GM21526 (cell line): ENCODE results near the gene SLC30A7.

Source experiments
- ATAC-seq: cut with Tn5 transposase; IDR thresholded peaks from one replicate; pipeline ENCODE4 v1.9.1; 2021; ENCODE audit warnings: moderate library complexity; ENCODE audit not compliant: unreplicated experiment, low FRiP score

Gene SLC30A7

GRCh38 chr1:100968621-100969020 lies 72.7 kb downstream of the SLC30A7 start:
- ATAC-seq = no peak

GRCh38 chr1:100969327-100969726 lies 73.4 kb downstream of the SLC30A7 start:
- ATAC-seq = no peak

DNA sequence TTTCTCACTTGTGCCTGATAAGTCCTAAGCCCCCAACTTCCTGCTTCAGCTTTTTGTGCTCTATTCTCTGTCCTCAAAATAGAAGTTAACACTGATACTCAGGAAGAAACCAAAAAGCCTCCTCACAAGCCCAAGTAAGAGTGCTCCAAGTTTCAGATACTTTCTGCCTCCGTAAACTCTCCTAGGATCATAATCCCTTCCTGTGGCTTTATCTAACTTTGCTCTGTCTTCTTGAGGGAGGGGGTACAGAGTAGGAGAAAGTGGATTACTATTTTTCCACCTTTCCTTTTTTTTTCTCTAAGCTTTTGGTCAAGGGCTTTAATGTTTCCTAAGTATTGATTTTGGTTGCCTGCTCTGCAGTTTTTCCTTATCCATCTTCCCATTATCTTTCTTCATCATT lies 75.1 kb downstream of the SLC30A7 start:
- ATAC-seq = no peak

DNA sequence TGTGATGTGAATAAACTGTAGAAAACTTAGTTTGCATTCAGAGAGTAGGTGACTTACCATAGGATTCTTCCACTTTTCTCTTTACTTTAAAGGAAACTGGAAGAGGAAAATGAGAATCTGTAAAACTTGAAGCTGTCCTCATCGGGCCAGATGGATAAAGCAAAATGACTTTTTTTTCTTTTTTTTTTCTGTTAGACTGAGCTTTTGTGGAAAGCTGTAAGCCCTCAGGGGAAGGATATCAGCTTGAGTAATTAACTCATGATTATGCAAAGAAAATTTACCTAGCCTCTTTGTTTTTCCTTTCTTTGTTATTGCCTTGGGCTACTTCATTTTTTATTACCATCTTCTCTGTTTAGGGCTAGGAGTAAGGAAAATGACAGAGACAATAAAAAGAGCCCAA lies 76.3 kb downstream of the SLC30A7 start:
- ATAC-seq = no peak

- no peak for ATAC-seq
These were observed 81.0 kb downstream of the SLC30A7 start for GRCh38 chr1:100976936-100977335.

- ATAC-seq = no peak
These were observed 83.7 kb downstream of the SLC30A7 start for GRCh38 chr1:100979631-100980030.

GRCh38 chr1:100982793-100983192 lies 86.9 kb downstream of the SLC30A7 start:
- no peak for ATAC-seq

GRCh38 chr1:100988121-100988520 lies 92.2 kb downstream of the SLC30A7 start:
- ATAC-seq = no peak

DNA sequence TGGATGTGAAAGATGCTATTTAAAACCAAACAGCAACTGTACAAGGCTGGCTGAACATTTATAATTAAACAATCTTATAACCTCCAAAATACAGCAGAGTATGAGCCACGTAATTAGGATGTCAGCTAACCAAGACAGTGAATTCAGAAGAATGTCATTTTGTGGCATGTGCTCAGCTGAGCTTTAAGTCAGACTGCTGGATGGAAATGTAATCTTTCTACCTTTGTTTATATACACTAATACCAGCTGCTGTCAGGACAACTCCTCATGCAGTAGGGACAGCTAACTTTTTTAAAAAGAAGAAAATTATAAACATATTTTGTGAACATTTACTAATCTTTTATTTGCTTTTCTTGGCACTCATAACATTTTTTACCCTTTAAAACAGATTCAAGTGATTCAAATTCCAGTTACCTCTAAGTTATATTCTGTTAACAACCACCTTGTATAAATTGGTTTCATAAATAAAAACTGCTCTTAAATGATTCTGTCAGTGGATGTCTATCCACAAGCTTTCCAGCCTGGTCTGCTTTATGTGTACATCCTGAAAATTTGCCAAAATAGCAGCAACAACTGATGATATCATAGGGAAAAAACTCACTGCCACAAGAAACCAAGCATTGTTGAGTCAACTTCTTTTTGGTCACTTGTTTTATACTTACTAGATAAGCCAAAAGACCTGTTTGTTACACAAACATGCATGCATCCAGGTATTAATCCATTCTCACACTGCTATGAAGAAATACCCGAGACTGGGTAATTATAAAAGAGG lies 93.6 kb downstream of the SLC30A7 start:
- ATAC-seq = no peak

GRCh38 chr1:100995198-100995988 lies 99.5 kb downstream of the SLC30A7 start:
- no peak for ATAC-seq

GRCh38 chr1:100998426-100998825 lies 102.5 kb downstream of the SLC30A7 start:
- ATAC-seq = no peak

DNA sequence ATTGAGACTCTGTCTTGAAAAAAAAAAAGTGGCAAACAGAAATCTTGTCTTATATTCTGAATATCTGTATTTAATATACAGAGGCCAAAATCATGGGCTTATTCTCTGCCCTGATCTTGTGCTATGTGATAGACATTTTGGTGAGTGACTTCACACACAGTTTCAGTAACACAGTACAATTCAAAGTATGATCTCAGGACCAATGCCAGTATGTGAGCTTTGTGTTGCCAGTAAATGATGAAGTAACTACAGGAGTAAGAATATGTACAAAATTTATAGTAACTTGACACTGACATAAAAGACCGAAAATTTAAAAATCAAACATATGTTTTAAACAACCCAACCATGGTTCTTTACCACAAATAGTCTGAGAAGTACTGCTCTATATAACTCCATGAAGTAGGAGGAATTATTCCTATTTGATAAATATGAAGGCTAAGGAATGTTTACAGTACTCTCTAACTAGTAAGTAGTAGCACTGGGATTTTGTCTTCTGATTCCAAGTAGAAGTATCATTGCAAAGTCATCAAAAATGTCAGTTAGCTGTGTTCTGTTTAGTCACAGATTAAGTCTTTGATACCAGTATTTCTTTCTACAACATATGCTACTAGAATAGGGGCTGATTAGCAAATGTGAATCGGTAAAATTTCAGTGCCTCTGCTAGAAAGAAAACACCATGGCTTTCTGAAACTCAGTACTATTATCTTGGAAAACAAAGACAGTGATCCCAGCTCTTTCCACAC lies 104.4 kb downstream of the SLC30A7 start:
- no peak for ATAC-seq

GRCh38 chr1:101002551-101002950 lies 106.7 kb downstream of the SLC30A7 start:
- no peak for ATAC-seq

- ATAC-seq = no peak
These were observed 107.2 kb downstream of the SLC30A7 start for GRCh38 chr1:101003012-101003650.

DNA sequence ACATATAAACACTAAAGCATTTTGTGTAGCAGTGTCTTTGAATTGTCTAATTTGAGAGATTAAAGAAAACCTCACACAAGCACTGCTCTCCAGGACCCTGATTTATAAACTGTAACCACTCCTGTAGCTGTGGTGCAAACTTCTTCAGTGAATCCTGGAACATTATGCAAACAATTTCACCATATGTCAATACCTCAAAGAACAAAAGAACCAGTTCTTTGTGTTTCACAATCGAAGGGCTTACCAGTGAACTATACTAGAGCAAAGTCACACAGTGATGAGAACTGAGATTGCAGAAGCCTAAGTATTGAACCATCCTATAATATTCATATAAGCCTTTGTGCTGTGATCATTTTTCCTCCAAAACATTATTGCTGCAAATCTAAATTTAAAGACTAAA lies 108.2 kb downstream of the SLC30A7 start:
- no peak for ATAC-seq

DNA sequence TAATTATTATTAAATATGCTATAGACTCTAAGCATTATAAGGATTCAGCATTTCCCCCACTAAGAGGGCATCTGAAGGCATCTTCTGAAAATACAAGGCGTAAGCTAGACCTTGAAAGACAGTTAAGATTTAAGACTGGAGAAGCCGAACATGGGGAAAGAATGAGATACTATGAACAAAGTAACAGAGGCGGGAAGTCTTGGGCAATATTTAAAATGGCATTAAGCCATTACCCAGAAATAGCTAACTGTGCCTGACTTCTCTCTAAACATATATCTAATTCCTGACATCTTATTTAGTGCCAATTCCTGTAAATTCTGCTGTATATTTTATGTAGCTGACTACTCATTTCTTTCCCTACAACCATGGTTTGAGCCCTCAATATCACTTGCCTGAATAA lies 108.8 kb downstream of the SLC30A7 start:
- no peak for ATAC-seq

- ATAC-seq = no peak
These were observed 109.3 kb downstream of the SLC30A7 start for GRCh38 chr1:101005183-101005582.

DNA sequence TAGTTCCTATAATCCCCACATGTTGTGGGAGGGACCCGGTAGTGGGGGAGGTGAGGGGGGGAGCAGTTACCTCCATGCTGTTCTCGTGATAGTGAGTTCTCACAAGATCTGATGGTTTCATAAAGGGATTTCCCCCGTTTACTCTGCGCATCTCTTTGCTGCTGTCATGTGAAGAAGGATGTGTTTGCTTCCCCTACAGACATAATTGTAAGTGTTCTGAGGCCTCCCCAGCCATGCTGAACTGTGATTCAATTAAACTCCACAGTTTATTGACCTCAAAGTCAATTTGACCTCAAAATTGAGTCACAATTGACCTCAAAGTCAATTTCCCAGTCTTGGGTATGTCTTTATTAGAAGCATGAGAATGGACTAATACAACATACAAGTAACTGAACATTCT lies 110.0 kb downstream of the SLC30A7 start:
- no peak for ATAC-seq

DNA sequence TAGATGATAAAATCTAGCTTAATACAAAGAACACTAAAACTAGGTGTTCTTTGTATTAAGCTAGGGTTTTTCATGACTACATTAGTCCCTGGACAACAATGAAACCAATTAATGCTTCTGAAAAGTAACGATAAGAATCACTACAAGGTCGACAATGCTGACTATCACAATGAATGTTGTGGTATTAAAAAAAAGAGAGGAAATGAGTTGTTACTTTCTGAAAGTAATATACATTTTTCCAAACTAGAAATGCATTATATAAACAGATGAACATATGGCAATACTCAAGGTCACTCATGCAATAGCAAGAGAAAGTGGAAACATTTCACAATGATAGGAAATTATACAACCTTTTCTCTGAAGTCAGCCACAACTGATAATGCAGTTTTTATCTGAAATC lies 110.7 kb downstream of the SLC30A7 start:
- ATAC-seq = no peak

- ATAC-seq = no peak
These were observed 112.4 kb downstream of the SLC30A7 start for GRCh38 chr1:101008229-101008834.
